H1 (cell line): ENCODE results near the gene ENKD1. TPM values are rescaled to one million over a fixed set of nuclear protein-coding genes. Genes with fewer than 3 reads are reported as not detected.

Experiments used
- CTCF ChIA-PET: fragments of 300-600 bp; sonication (Branson Sonifier 250); formaldehyde crosslinking; loops from one replicate; lab custom pipeline; 2021; ENCODE audit not compliant: partially characterized antibody; lab: Charles Lee
- POLR2A ChIA-PET: fragments of 300-600 bp; sonication (Branson Sonifier 250); formaldehyde crosslinking; loops from one replicate; lab custom pipeline; 2021; ENCODE audit warnings: inconsistent platforms; ENCODE audit not compliant: partially characterized antibody; lab: Charles Lee
- DNase-seq, 2 experiments: peaks; one replicate each; pipeline versions ENCODE4 v3.0.0 to v3.0.0-alpha.2; 2010 to 2022; ENCODE audit warnings: low spot score in 2 of 2, low read depth in 1 of 2, mixed read lengths in 1 of 2
- FAIRE-seq: peaks from 2 replicates; lab custom pipeline; 2011; peaks lifted over from hg19 to GRCh38; lab: Jason Lieb, UNC
- H2AFZ ChIP-seq: 2 replicates; pipeline ENCODE4 v1.8.1; 2012; ENCODE audit warnings: low read length, inconsistent platforms
- H2AK5ac ChIP-seq: 2 replicates; pipeline ENCODE4 v1.6.1; 2013; ENCODE audit warnings: low read depth, low read length
- H2BK120ac ChIP-seq: replicated peaks from 2 replicates; pipeline ENCODE3; 2013; ENCODE audit warnings: low read depth, low read length, inconsistent platforms
- H2BK12ac ChIP-seq: 2 replicates; pipeline ENCODE4 v1.6.1; 2013; ENCODE audit warnings: low read depth, low read length
- H2BK15ac ChIP-seq: 2 replicates; pipeline ENCODE4 v1.6.1; 2013; ENCODE audit warnings: low read length
- H2BK20ac ChIP-seq: 2 replicates; pipeline ENCODE4 v1.6.1; 2013; ENCODE audit warnings: low read length
- H2BK5ac ChIP-seq: 2 replicates; pipeline ENCODE4 v1.6.1; 2013; ENCODE audit warnings: low read depth, low read length
- H3K14ac ChIP-seq: 2 replicates; pipeline ENCODE4 v1.6.1; 2013; ENCODE audit warnings: inconsistent platforms; ENCODE audit not compliant: insufficient read length
- H3K18ac ChIP-seq: 2 replicates; pipeline ENCODE4 v1.6.1; 2013; ENCODE audit warnings: low read length; ENCODE audit errors: extremely low read depth
- H3K23ac ChIP-seq: 2 replicates; pipeline ENCODE4 v1.6.1; 2013; ENCODE audit warnings: inconsistent platforms; ENCODE audit not compliant: insufficient read length
- H3K23me2 ChIP-seq: 2 replicates; pipeline ENCODE4 v1.6.1; 2013; ENCODE audit warnings: low read depth, low read length
- H3K27ac ChIP-seq: 2 replicates; pipeline ENCODE4 v1.6.1; 2011; ENCODE audit warnings: low read depth, low read length, inconsistent platforms
- H3K27me3 ChIP-seq, 4 experiments: replicated peaks in 1 of 4; 1 replicate in 1 of 4; 2 replicates in 3 of 4; pipeline versions ENCODE4 v1.6.1 to v1.8.1; 2011 to 2013; ENCODE audit warnings: low read length in 3 of 4, mild to moderate bottlenecking in 3 of 4, inconsistent platforms in 2 of 4, mixed read lengths in 2 of 4, moderate library complexity in 1 of 4; ENCODE audit not compliant: control insufficient read depth in 3 of 4, insufficient read depth in 3 of 4; ENCODE audit errors: extremely low read depth in 1 of 4
- H3K36me3 ChIP-seq, 4 experiments: 2 replicates each; pipeline versions ENCODE4 v1.6.1 to v1.8.1; 2011 to 2013; ENCODE audit warnings: mild to moderate bottlenecking in 4 of 4, low read length in 3 of 4, moderate library complexity in 2 of 4, control low read depth in 1 of 4, inconsistent platforms in 1 of 4; ENCODE audit not compliant: insufficient read depth in 4 of 4, control insufficient read depth in 2 of 4
- H3K4ac ChIP-seq: replicated peaks from 2 replicates; pipeline ENCODE3; 2013; ENCODE audit warnings: low read length, low read depth, mixed read lengths, inconsistent platforms; ENCODE audit not compliant: insufficient read length
- H3K4me1 ChIP-seq, 4 experiments: replicated peaks in 1 of 4; 1 replicate in 1 of 4; 2 replicates in 3 of 4; pipeline versions ENCODE4 v1.6.1 to v1.8.1; 2011 to 2013; ENCODE audit warnings: low read length in 3 of 4, inconsistent platforms in 2 of 4, mixed read lengths in 1 of 4; ENCODE audit not compliant: insufficient read depth in 4 of 4, control insufficient read depth in 3 of 4
- H3K4me2 ChIP-seq, 2 experiments: 2 replicates each; pipeline versions ENCODE4 v1.6.1 to v1.8.1; 2011 to 2013; ENCODE audit warnings: low read depth in 2 of 2, low read length in 2 of 2, control low read depth in 1 of 2, inconsistent platforms in 1 of 2, mild to moderate bottlenecking in 1 of 2; ENCODE audit not compliant: insufficient read depth in 1 of 2
- H3K4me3 ChIP-seq, 4 experiments: fragments of 200-600, 300-600 bp in 1 of 4; sonication (generic), shearing (Covaris generic), sonication (Bioruptor Twin) in 1 of 4; 2 replicates each; pipeline versions ENCODE4 v1.5.1 to v1.8.1; 2011 to 2016; ENCODE audit warnings: low read length in 4 of 4, low read depth in 3 of 4, control low read depth in 2 of 4, inconsistent platforms in 2 of 4, mild to moderate bottlenecking in 2 of 4, mixed read lengths in 1 of 4, moderate library complexity in 1 of 4; ENCODE audit not compliant: insufficient read depth in 2 of 4; ENCODE audit errors: extremely low read depth in 1 of 4
- H3K56ac ChIP-seq: replicated peaks from 2 replicates; pipeline ENCODE3; 2013; ENCODE audit warnings: low read depth, mild to moderate bottlenecking, mixed read lengths, low read length, inconsistent platforms; ENCODE audit not compliant: insufficient read length
- H3K79me1 ChIP-seq: 2 replicates; pipeline ENCODE4 v1.6.1; 2013; ENCODE audit warnings: low read depth, low read length, control low read depth
- H3K79me2 ChIP-seq, 2 experiments: 2 replicates each; pipeline versions ENCODE4 v1.6.1 to v1.8.1; 2012 to 2013; ENCODE audit warnings: low read length in 2 of 2, mild to moderate bottlenecking in 2 of 2, inconsistent platforms in 1 of 2; ENCODE audit not compliant: insufficient read depth in 2 of 2, control insufficient read depth in 1 of 2
- H3K9ac ChIP-seq, 4 experiments: replicated peaks in 1 of 4; 1 replicate in 1 of 4; 2 replicates in 3 of 4; pipeline versions ENCODE4 v1.6.1 to v1.8.1; 2011 to 2013; ENCODE audit warnings: low read depth in 3 of 4, low read length in 3 of 4, control low read depth in 2 of 4, mild to moderate bottlenecking in 2 of 4, moderate library complexity in 2 of 4, inconsistent platforms in 1 of 4; ENCODE audit errors: extremely low read depth in 1 of 4
- H3K9me3 ChIP-seq, 2 experiments: 2 replicates each; pipeline versions ENCODE4 v1.6.1 to v1.8.1; 2012 to 2013; ENCODE audit warnings: mild to moderate bottlenecking in 2 of 2, moderate library complexity in 2 of 2, control low read depth in 1 of 2, inconsistent platforms in 1 of 2, low read depth in 1 of 2, low read length in 1 of 2, mixed read lengths in 1 of 2; ENCODE audit not compliant: insufficient read depth in 2 of 2
- H4K20me1 ChIP-seq, 2 experiments: replicated peaks in 1 of 2; 2 replicates each; pipeline versions ENCODE3 to v1.8.1; 2011 to 2013; ENCODE audit warnings: inconsistent platforms in 2 of 2, low read length in 2 of 2, mild to moderate bottlenecking in 1 of 2; ENCODE audit not compliant: insufficient read depth in 2 of 2, control insufficient read depth in 1 of 2
- H4K5ac ChIP-seq: 2 replicates; pipeline ENCODE4 v1.6.1; 2013; ENCODE audit warnings: low read length, low read depth, mixed read lengths, inconsistent platforms; ENCODE audit not compliant: insufficient read length
- H4K8ac ChIP-seq: 2 replicates; pipeline ENCODE4 v1.8.0; 2013; ENCODE audit warnings: mild to moderate bottlenecking, moderate library complexity, low read length, inconsistent platforms; ENCODE audit not compliant: insufficient read depth; ENCODE audit errors: extremely low read depth
- H4K91ac ChIP-seq: replicated peaks from 2 replicates; pipeline ENCODE3; 2013; ENCODE audit warnings: low read length, mixed read lengths, inconsistent platforms; ENCODE audit not compliant: insufficient read length
- KDM5A ChIP-seq: fragments of 200-600 bp; IDR thresholded peaks from 2 replicates; pipeline ENCODE4 v1.7.1; 2012; ENCODE audit warnings: mild to moderate bottlenecking, low read length, inconsistent platforms, mixed read lengths
- PHF8 ChIP-seq: fragments of 200-600 bp; sonication (generic); conservative IDR thresholded peaks from 2 replicates; pipeline ENCODE4 v1.7.1; 2012; ENCODE audit warnings: low read depth, mild to moderate bottlenecking, inconsistent platforms, low read length, moderate library complexity
- RFX5 ChIP-seq: IDR thresholded peaks from 2 replicates; pipeline ENCODE4 v1.6.1; 2011; ENCODE audit warnings: low read depth, low read length, improper control_type of control experiment, borderline replicate concordance
- WGBS, 2 experiments: shearing (Covaris generic) in 1 of 2; methylation state at CpG; one replicate each; pipeline versions ENCODE4 v1.1.6 to v1.1.7; 2013 to 2015; ENCODE audit warnings: low lambda C conversion rate in 2 of 2, mixed read lengths in 2 of 2, inconsistent platforms in 1 of 2, low coverage in 1 of 2, missing lambda C conversion rate in 1 of 2; ENCODE audit not compliant: insufficient replicate concordance in 2 of 2, insufficient coverage in 1 of 2, insufficient read length in 1 of 2; ENCODE audit errors: extremely low coverage in 1 of 2, missing lambda C conversion rate in 1 of 2; 5-methylcytosine and 5-hydroxymethylcytosine counted together
- polyA plus RNA-seq, 7 experiments: library from polyadenylated mRNA; depleted of rRNA in 3 of 7; stranded (reverse) in 5 of 7; unstranded in 2 of 7; fragments of >200 nt in 5 of 7; fragments of 200-250 nt in 2 of 7; gene quantifications; 1 replicate in 5 of 7; 2 replicates in 1 of 7; 4 replicates in 1 of 7; pipeline versions ENCODE4 v1.2.1 to v1.2.3, GENCODE V29; 2011 to 2013; ENCODE audit warnings: missing spikeins in 2 of 7, mixed read lengths in 2 of 7
- total RNA-seq: library from RNA; stranded (reverse); fragmentation: NEBNext Ultra II Directional; extraction: Animal tissue kit (Norgen Biotek cat#: 25700); gene quantifications from 2 replicates; pipeline ENCODE4 v1.2.1, GENCODE V29; 2021

Gene ENKD1
- total and polyA plus RNA-seq, 2 of the 8 experiments (the other 6 are each of a cell fraction or from before 2014, with no cell fraction given), result 12.9 to 16.1 TPM

DNA sequence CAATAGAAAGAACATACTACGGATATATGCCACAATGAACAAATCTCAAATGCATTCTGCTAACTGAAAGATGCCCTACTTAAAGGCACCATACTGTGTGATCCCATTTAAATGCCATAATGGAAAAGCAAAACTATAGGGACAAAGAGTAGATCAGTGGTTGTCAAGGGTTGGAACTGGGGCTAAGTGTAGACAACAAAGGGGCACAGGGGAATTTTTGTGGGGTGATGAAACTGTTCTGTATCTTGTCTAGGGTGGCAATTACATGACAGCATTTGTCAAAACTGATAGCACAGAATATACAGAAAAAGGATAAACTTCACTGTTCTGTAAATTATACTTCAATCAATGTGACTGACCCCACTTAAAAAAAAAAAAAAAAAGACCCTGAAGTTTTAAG lies 34.9 kb upstream of the ENKD1 start:
- Histone ChIP-seq H3K27ac (no peak overlapping the region), H3K9ac (no peak overlapping the region), H3K23ac (no peak overlapping the region), H4K20me1 (peaks cover 0 to 5% of the 10 kb centered on the region in 2 experiments), H2BK120ac (no peak overlapping the region), H2AK5ac (no peak overlapping the region), H3K4ac (no peak overlapping the region), H4K8ac (no peak overlapping the region), H4K5ac (no peak overlapping the region), H2AFZ (no peak overlapping the region), H3K4me3 (no peak overlapping the region), H3K14ac (no peak overlapping the region), H4K91ac (no peak overlapping the region), H3K27me3 (no peaks in the 10 kb centered on the region), H3K18ac (no peak overlapping the region), H2BK15ac (no peak overlapping the region), H3K36me3 (peaks cover 0 to 3% (median 0%) of the 10 kb centered on the region in 4 experiments; a peak in 1 of 8 replicates), H3K9me3 (peaks cover 0 to 4% of the 10 kb centered on the region in 2 experiments; a peak in 1 of 4 replicates), H3K23me2 (no peaks in the 10 kb centered on the region), H2BK12ac (no peak overlapping the region), H3K79me1 (peaks cover 7% of the 10 kb centered on the region; the same call in 1 of the 2 replicates), H2BK20ac (no peak overlapping the region), H3K4me2 (no peak overlapping the region), H3K56ac (no peak overlapping the region), H3K79me2 (peaks cover 0 to 25% of the 10 kb centered on the region in 2 experiments; a peak in 2 of 4 replicates), H2BK5ac (no peak overlapping the region), H3K4me1 (peaks cover 0 to 3% (median 2%) of the 10 kb centered on the region in 4 experiments; a peak in 1 of 7 replicates)
- ChIA-PET CTCF (interaction anchor here (1.2 kb wide), 2 partner anchors 16 to 29 kb away, joined by 4 to 5 read pairs; no protein-coding TSS in a partner anchor), POLR2A (no interaction called here)
- WGBS, 2 experiments, result 89% methylated on average over 1 of the region's 1 CpG; no CpG with 5 or more reads in 1 of the 2 experiments
- FAIRE-seq (no peak), DNase-seq (no peak)
- TF ChIP-seq RFX5 (no peak), KDM5A (no peak), PHF8 (no peak)
